NOMO-1 treated with DMSO at 0.1 percent for 48 hours (cell line): ENCODE measurements around the gene IPCEF1.

Source experiments
- DNase-seq: peaks from one replicate; lab custom pipeline; 2025; ENCODE audit not compliant: unreplicated experiment; lab: John Stamatoyannopoulos, UW

IPCEF1 gene

GRCh38 chr6:154373971-154374370 lies 17.4 kb upstream of the IPCEF1 start:
- DNase-seq, result no peak

GRCh38 chr6:154371281-154371680 lies 14.7 kb upstream of the IPCEF1 start:
- DNase-seq, result peak; percentile 81

DNA sequence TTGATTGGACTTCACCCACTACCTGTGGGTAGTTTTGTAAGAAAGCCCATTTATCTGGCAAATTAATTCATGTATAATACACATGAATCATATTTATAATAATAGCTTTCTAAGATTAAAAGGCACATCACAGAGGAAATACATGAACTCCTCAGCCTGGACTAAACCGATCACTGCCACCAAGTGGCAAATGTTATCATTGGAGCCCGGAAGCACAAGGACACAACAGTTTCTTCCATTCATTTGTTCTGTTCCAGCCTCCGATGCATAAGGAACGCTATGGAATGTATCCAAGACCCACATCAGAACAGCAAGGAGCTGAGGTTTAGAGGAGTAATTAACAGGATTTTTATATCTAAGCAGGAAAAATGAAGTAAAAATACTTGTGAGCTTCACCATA lies 13.9 kb upstream of the IPCEF1 start:
- peak; percentile 49 for DNase-seq

DNA sequence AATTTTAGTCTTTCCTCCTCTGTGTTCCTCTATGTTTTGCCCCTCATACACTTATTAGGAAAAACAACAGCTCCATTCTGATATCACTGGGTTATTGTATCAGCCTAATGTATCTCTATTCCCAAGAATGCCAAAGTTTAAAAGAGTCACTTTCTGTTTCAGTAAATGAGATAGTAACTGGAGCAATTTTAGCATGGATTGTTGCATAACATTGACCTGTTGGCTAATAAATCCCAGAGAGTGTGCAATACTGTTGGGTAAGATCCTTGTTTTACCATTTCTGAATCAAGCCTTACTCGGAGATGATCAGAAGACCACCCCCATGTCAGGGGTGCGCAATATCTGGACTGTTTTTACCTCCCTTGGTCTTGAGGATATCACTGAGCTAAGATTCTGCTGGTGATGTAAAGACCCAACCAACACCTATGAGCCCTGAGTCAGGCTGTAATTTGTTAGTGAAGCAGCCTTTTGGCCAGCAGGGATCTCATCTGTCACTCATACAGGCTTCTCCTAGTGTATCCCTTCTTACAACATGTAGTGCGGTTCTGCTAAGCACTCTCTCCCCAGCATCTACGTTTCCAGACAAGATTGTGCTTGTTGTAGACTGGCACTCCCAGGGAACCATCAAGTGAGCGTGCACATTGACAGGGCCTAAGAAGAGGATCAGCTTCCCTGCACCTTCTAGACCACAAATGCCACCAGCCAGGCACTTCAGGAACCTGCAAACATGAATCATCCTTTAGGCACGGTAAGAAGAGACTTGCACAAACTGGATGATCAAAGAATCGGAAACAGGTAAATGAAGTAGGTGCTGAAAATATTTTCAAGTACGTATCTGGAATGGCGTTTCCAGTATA lies 11.5 kb upstream of the IPCEF1 start:
- DNase-seq, result peak; percentile 46

DNA sequence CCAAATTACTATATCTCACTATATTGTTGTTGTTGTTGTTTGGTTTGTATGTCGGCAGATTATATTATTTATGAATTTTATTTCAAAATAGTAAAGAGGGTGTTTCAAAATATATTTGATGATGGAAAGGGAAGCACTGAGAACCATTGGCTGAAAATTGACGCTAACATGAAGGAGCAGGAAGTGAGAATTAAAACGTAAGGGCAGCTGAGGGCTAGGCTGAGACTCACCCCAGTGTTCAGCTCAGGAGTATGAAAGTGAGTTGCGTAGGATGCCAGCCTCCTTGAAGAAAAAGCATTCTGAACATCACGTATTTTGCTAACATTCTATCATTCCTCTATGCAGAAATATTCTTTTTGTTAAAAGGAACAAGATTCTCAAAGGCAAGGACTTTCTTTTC lies 10.7 kb upstream of the IPCEF1 start:
- peak; percentile 68 for DNase-seq

- no peak for DNase-seq
Measured at GRCh38 chr6:154363821-154364220, 7.2 kb upstream of the IPCEF1 start.

- DNase-seq, result no peak
Measured at GRCh38 chr6:154361476-154361875, 4.9 kb upstream of the IPCEF1 start.

- no peak for DNase-seq
Measured at GRCh38 chr6:154360476-154360875, 3.9 kb upstream of the IPCEF1 start.

DNA sequence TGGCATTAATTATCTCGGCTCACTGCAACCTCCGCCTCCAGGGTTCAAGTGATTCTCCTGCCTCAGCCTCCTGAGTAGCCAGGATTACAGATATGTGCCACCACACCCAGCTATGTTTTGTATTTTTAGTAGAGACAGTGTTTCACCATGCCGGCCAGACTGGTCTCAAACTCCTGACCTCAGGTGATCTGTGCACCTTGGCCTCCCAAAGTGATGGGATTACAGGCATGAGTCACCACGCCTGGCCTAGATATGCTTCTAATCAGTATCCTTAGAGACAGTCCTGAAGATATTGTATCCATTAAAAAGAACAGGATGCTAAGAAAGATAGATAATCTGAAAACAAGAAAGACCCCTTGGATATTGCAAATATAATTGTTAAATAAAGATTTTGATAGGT lies 3.1 kb upstream of the IPCEF1 start:
- DNase-seq, result no peak

DNA sequence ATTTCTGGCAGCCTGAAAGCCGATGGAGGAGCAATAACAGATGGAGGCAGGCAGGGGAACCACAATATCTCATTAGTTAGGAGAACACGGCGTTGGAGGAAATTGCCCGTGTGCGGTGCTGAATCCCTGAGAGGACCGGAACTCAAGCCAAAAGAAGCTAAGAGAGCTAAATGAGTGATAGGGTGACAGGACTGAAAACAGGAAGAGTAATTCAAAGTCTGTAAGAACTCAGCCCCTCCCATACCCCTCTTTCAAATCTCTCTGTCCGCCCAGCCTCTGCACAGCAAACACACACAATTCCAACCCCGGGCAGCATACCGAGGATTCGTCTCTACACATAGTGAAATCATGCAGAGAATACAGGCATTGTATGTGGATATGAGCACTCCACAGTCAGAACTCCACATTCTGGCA lies 2.6 kb upstream of the IPCEF1 start:
- peak; percentile 81 for DNase-seq

GRCh38 chr6:154358019-154358545 lies 1.5 kb upstream of the IPCEF1 start:
- DNase-seq, result no peak

DNA sequence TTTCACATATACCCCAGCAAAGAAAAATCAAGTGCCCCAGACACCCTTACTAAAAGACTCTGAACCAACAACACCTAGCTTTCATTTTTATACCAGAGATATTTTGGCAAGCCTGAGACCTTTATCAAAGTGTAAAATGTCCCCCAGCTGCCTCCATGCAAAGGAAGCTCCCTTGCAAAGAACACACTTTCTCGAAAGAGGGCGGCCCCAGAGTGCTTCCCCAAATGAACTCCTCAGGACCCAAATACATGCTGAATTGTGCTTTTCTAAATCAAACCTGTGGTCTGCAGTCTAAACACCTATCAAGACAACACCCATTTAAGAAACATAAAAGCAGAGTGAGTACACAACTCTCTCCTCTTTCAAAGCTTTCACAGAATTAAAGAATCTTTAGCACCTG lies 490 bp downstream of the IPCEF1 start:
- DNase-seq, result peak; percentile 33

DNA sequence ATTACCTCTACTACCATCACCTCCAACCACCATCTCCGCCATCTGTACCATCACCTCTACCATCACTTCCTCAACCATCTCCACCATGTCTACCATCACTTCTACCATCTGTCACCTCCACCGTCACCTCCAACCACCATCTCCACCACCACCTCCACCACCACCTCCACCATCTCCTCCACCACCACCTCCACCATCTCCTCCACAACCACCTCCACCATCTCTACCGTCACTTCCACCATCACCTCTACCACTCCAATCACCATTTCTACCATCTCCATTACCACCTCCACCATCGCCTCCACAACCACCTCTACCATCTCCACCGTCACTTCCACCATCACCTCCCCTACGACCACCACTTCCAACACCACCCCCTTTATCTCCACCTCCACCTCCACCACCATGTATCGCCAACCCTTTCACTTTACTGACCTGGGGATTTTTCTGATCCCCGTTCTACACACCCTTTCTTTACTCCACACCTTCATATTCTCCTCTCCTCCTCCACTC lies 2.3 kb downstream of the IPCEF1 start:
- no peak for DNase-seq

GRCh38 chr6:154353626-154354025 lies 3.0 kb downstream of the IPCEF1 start:
- peak; percentile 5 for DNase-seq

- peak; percentile 36 for DNase-seq
Measured at GRCh38 chr6:154352898-154353585, 3.6 kb downstream of the IPCEF1 start.

- DNase-seq, result no peak
Measured at GRCh38 chr6:154350293-154350692, 6.3 kb downstream of the IPCEF1 start.

DNA sequence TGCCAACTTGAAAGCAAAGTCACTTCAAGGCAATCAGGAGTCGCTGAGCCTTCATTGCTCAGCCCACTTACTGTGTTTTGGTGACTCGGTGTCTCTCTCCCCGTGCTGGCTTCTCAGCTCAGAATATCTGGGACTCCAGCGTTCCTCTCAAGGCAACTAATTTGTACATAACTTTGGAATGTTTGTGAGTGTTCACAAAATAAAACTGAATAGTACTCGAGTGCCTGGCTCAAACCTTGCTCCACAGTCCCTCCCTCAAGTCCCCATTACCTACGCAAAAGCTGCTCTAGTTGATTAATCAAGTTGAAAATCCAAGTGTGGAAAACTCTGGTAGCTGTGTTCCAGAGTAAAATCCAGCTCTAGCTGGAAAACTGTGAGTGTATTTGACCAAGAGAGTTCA lies 8.6 kb downstream of the IPCEF1 start:
- no peak for DNase-seq

GRCh38 chr6:154345811-154346210 lies 10.8 kb downstream of the IPCEF1 start:
- DNase-seq, result no peak

- DNase-seq, result no peak
Measured at GRCh38 chr6:154343473-154344308, 12.9 kb downstream of the IPCEF1 start.

DNA sequence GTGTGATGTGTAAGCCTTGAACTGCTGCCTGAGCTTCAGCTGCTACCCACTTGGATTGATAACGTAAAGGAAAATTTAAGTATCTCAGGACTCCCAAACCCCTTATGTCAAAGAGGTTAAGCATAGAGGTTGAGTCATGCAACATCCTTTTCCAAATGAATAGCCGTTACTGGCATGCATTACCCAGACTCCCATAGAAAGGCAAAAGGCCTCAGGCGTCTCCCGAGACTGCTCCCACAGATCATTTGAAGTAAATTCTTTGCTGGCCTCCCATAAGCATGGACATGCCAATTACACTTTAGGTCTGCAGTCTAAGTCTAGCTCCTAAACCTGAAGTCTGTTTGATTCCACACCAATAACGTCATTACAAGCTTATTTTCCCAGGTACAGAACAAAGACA lies 14.7 kb downstream of the IPCEF1 start:
- DNase-seq, result no peak

- DNase-seq, result no peak
Measured at GRCh38 chr6:154341336-154341735, 15.3 kb downstream of the IPCEF1 start.
